H1 (cell line): Measurements from ENCODE around the gene GALNT11. TPM values are rescaled to one million over a fixed set of nuclear protein-coding genes. Genes with fewer than 3 reads are reported as not detected.

Experiments used
- MAFK ChIP-seq: IDR thresholded peaks from 2 replicates; pipeline ENCODE4 v1.6.1; 2012; ENCODE audit warnings: low read depth, mild to moderate bottlenecking, improper control_type of control experiment, low read length
- SAP30 ChIP-seq: fragments of 300-600 bp; sonication (generic); IDR thresholded peaks from 2 replicates; pipeline ENCODE4 v1.7.1; 2012; ENCODE audit warnings: low read length, moderate library complexity, mild to moderate bottlenecking, inconsistent platforms; ENCODE audit not compliant: insufficient read depth, insufficient replicate concordance
- SIN3A ChIP-seq, 2 experiments: IDR thresholded peaks in 1 of 2; conservative IDR thresholded peaks in 1 of 2; 2 replicates each; pipeline ENCODE4 v1.6.1; 2011 to 2012; ENCODE audit warnings: low read length in 2 of 2, improper control_type of control experiment in 1 of 2, low read depth in 1 of 2, mild to moderate bottlenecking in 1 of 2
- SP1 ChIP-seq: IDR thresholded peaks from 2 replicates; pipeline ENCODE4 v1.6.1; 2011; ENCODE audit warnings: low read depth, low read length
- YY1 ChIP-seq: IDR thresholded peaks from 2 replicates; pipeline ENCODE4 v1.6.1; 2011; ENCODE audit warnings: low read depth, mild to moderate bottlenecking, low read length
- polyA plus RNA-seq, 7 experiments: library from polyadenylated mRNA; depleted of rRNA in 3 of 7; stranded (reverse) in 5 of 7; unstranded in 2 of 7; fragments of >200 nt in 5 of 7; fragments of 200-250 nt in 2 of 7; gene quantifications; 1 replicate in 5 of 7; 2 replicates in 1 of 7; 4 replicates in 1 of 7; pipeline versions ENCODE4 v1.2.1 to v1.2.3, GENCODE V29; 2011 to 2013; ENCODE audit warnings: missing spikeins in 2 of 7, mixed read lengths in 2 of 7
- total RNA-seq: library from RNA; stranded (reverse); fragmentation: NEBNext Ultra II Directional; extraction: Animal tissue kit (Norgen Biotek cat#: 25700); gene quantifications from 2 replicates; pipeline ENCODE4 v1.2.1, GENCODE V29; 2021

The GALNT11 gene
- total and polyA plus RNA-seq, 2 of the 8 experiments (the other 6 are each of a cell fraction or from before 2014, with no cell fraction given): 20.5 to 23.2 TPM

GRCh38 chr7:151992375-151992774 lies 33.1 kb upstream of the GALNT11 start (continued):
- TF ChIP-seq SAP30 (no peak), MAFK (no peak), SP1 (no peak), YY1 (no peak), SIN3A (conservative IDR thresholded peaks at IDR 0.05 in 1 of 2, IDR thresholded peaks at IDR 0.05 in 1 of 2; ENCODE audit: low read depth in 1 of 2, low read length in 2 of 2) (no peak)
